ENCODE results near the gene CCNT1. TPM values are rescaled to one million over a fixed set of nuclear protein-coding genes. Genes with fewer than 3 reads are reported as not detected.

CCNT1 gene
- total RNA-seq, 2 experiments from 2014 or later = 82.2 to 85.1 TPM

- ChIA-PET POLR2A (interaction anchor here (1.1 kb wide), 1 partner anchor 15 kb away, joined by 5 read pairs; no protein-coding TSS in a partner anchor), CTCF (interaction anchor here (0.6 to 1.0 kb wide), 3 partner anchors 21 to 248 kb away, joined by 3 to 5 read pairs (median 3); no protein-coding TSS in a partner anchor)
- no peaks in the 10 kb centered on the region for H3K27me3 Mint-ChIP-seq
- peaks cover 63% of the 10 kb centered on the region for H3K36me3 Mint-ChIP-seq (ENCODE audit: low read depth)
- ATAC-seq (no peak), DNase-seq (no peak)
- H3K4me3 Mint-ChIP-seq = no peak overlapping the region
- intact Hi-C loops (cut with DNase I, micrococcal nuclease) = no loop called here
- peaks cover 11% of the 10 kb centered on the region for H3K4me1 Mint-ChIP-seq
- no peaks in the 10 kb centered on the region for H3K9me3 Mint-ChIP-seq (ENCODE audit: low read depth)
- H3K27ac Mint-ChIP-seq = no peak overlapping the region
Observed at GRCh38 chr12:48693572-48693971, 22.9 kb downstream of the CCNT1 start.

- POLR2A ChIA-PET = interaction anchor here (1.6 kb wide), 1 partner anchor 10 kb away, joined by 4 read pairs; the partner anchor contains the start of gene KANSL2
- no peak overlapping the region for H3K27ac Mint-ChIP-seq
Observed at GRCh38 chr12:48691826-48692487, 24.6 kb downstream of the CCNT1 start.

GRCh38 chr12:48690990-48691389 is 25.5 kb downstream of the CCNT1 start:
- DNase-seq (no peak), ATAC-seq (no peak)
- intact Hi-C loops (cut with DNase I, micrococcal nuclease) = no loop called here
- Mint-ChIP-seq H3K4me1 (peaks cover 20% of the 10 kb centered on the region), H3K36me3 (ENCODE audit: low read depth) (peaks cover 56% of the 10 kb centered on the region), H3K27ac (peak overlapping the region; percentile 2), H3K9me3 (ENCODE audit: low read depth) (no peaks in the 10 kb centered on the region), H3K27me3 (no peaks in the 10 kb centered on the region), H3K4me3 (no peak overlapping the region)
- ChIA-PET POLR2A (interaction anchor here (1.6 kb wide), 1 partner anchor 9 kb away, joined by 4 read pairs; the partner anchor contains the start of gene KANSL2), CTCF (interaction anchor here (0.8 to 1.5 kb wide), 3 partner anchors 8 to 124 kb away, joined by 3 to 4 read pairs (median 3); no protein-coding TSS in a partner anchor)

More at GRCh38 chr12:48691826-48692487, 24.6 kb downstream of the CCNT1 start:
- Mint-ChIP-seq H3K36me3 (ENCODE audit: low read depth) (peaks cover 63% of the 10 kb centered on the region), H3K27me3 (no peaks in the 10 kb centered on the region), H3K4me3 (no peak overlapping the region), H3K9me3 (ENCODE audit: low read depth) (no peaks in the 10 kb centered on the region), H3K4me1 (peaks cover 20% of the 10 kb centered on the region)
- ATAC-seq = no peak
- intact Hi-C loops (cut with DNase I, micrococcal nuclease) = no loop called here
- no peak for DNase-seq
- CTCF ChIA-PET = interaction anchor here (0.8 to 1.1 kb wide), 2 partner anchors 9 to 12 kb away, joined by 3 to 4 read pairs; no protein-coding TSS in a partner anchor

- Mint-ChIP-seq H3K9me3 (ENCODE audit: low read depth) (no peaks in the 10 kb centered on the region), H3K27me3 (no peaks in the 10 kb centered on the region), H3K36me3 (ENCODE audit: low read depth) (peaks cover 50% of the 10 kb centered on the region), H3K27ac (peak overlapping the region; percentile 7), H3K4me3 (no peak overlapping the region), H3K4me1 (peaks cover 20% of the 10 kb centered on the region)
- DNase-seq = no peak
- no peak for ATAC-seq
- intact Hi-C loops (cut with DNase I, micrococcal nuclease) = no loop called here
- ChIA-PET POLR2A (interaction anchor here (1.6 kb wide), 1 partner anchor 8 kb away, joined by 4 read pairs; the partner anchor contains the start of gene KANSL2), CTCF (interaction anchor here (1.5 kb wide), 1 partner anchor 124 kb away, joined by 3 read pairs; no protein-coding TSS in a partner anchor)
Observed at GRCh38 chr12:48690436-48690835, 26.1 kb downstream of the CCNT1 start.

- H3K4me3 Mint-ChIP-seq = no peak overlapping the region
- intact Hi-C loops (cut with DNase I, micrococcal nuclease) = loop anchor here in 1 of 2 experiments (10.0 kb wide), 1 partner anchor 884 kb away; no protein-coding TSS in a partner anchor
Observed at GRCh38 chr12:48688836-48689235, 27.7 kb downstream of the CCNT1 start.

GRCh38 chr12:48687592-48687991 is 28.9 kb downstream of the CCNT1 start:
- ATAC-seq (peak; percentile 83), DNase-seq (no peak)
- H3K36me3 Mint-ChIP-seq (ENCODE audit: low read depth) = peaks cover 28% of the 10 kb centered on the region
- peaks cover 24% of the 10 kb centered on the region for H3K4me1 Mint-ChIP-seq
- intact Hi-C loops (cut with DNase I, micrococcal nuclease) = loop anchor here in 1 of 2 experiments (10.0 kb wide), 1 partner anchor 883 kb away; no protein-coding TSS in a partner anchor
- H3K27ac Mint-ChIP-seq = peak overlapping the region; percentile 28
- H3K27me3 Mint-ChIP-seq = no peaks in the 10 kb centered on the region
- CTCF ChIA-PET = interaction anchor here (0.5 to 0.7 kb wide), 2 partner anchors 35 to 46 kb away, joined by 3 to 4 read pairs; no protein-coding TSS in a partner anchor
- no peak overlapping the region for H3K4me3 Mint-ChIP-seq
- H3K9me3 Mint-ChIP-seq (ENCODE audit: low read depth) = no peaks in the 10 kb centered on the region
- POLR2A ChIA-PET = no interaction called here

More at GRCh38 chr12:48688836-48689235, 27.7 kb downstream of the CCNT1 start:
- ChIA-PET CTCF (no interaction called here), POLR2A (no interaction called here)
- ATAC-seq (no peak), DNase-seq (no peak)
- Mint-ChIP-seq H3K27ac (peak overlapping the region; percentile 37), H3K27me3 (no peaks in the 10 kb centered on the region), H3K9me3 (ENCODE audit: low read depth) (no peaks in the 10 kb centered on the region), H3K4me1 (peaks cover 20% of the 10 kb centered on the region), H3K36me3 (ENCODE audit: low read depth) (peaks cover 40% of the 10 kb centered on the region)

GRCh38 chr12:48686615-48687334 is 29.7 kb downstream of the CCNT1 start:
- ChIA-PET CTCF (interaction anchor here (0.7 kb wide), 1 partner anchor 36 kb away, joined by 4 read pairs; no protein-coding TSS in a partner anchor), POLR2A (interaction anchor here (0.5 kb wide), 1 partner anchor 9 kb away, joined by 3 read pairs; no protein-coding TSS in a partner anchor)
- Mint-ChIP-seq H3K9me3 (ENCODE audit: low read depth) (no peaks in the 10 kb centered on the region), H3K27me3 (no peaks in the 10 kb centered on the region), H3K4me1 (peaks cover 24% of the 10 kb centered on the region), H3K36me3 (ENCODE audit: low read depth) (peaks cover 22% of the 10 kb centered on the region), H3K27ac (no peak overlapping the region), H3K4me3 (no peak overlapping the region)
- DNase-seq (no peak), ATAC-seq (no peak)
- intact Hi-C loops (cut with DNase I, micrococcal nuclease) = loop anchor here in 1 of 2 experiments (10.0 kb wide), 1 partner anchor 882 kb away; no protein-coding TSS in a partner anchor

GRCh38 chr12:48686037-48686595 is 30.4 kb downstream of the CCNT1 start:
- Mint-ChIP-seq H3K27ac (no peak overlapping the region), H3K36me3 (ENCODE audit: low read depth) (peaks cover 24% of the 10 kb centered on the region), H3K4me3 (no peak overlapping the region), H3K27me3 (no peaks in the 10 kb centered on the region), H3K4me1 (peaks cover 22% of the 10 kb centered on the region), H3K9me3 (ENCODE audit: low read depth) (no peaks in the 10 kb centered on the region)
- POLR2A ChIA-PET = interaction anchor here (0.5 kb wide), 1 partner anchor 8 kb away, joined by 3 read pairs; no protein-coding TSS in a partner anchor
- no peak for ATAC-seq
- no peak for DNase-seq
- intact Hi-C loops (cut with DNase I, micrococcal nuclease) = loop anchor here in 1 of 2 experiments (10.0 kb wide), 1 partner anchor 881 kb away; no protein-coding TSS in a partner anchor
- CTCF ChIA-PET = interaction anchor here (0.5 kb wide), 1 partner anchor 296 kb away, joined by 3 read pairs; no protein-coding TSS in a partner anchor

GRCh38 chr12:48683534-48683933 is 33.0 kb downstream of the CCNT1 start:
- peaks cover 34% of the 10 kb centered on the region for H3K36me3 Mint-ChIP-seq (ENCODE audit: low read depth)
- no peaks in the 10 kb centered on the region for H3K9me3 Mint-ChIP-seq (ENCODE audit: low read depth)
- H3K4me1 Mint-ChIP-seq = peaks cover 34% of the 10 kb centered on the region
- H3K27ac Mint-ChIP-seq = no peak overlapping the region
- peak overlapping the region; percentile 87 for H3K4me3 Mint-ChIP-seq
- no peak for DNase-seq
- no peak for ATAC-seq
- POLR2A ChIA-PET = no interaction called here
- no peaks in the 10 kb centered on the region for H3K27me3 Mint-ChIP-seq
- CTCF ChIA-PET = interaction anchor here (1.1 kb wide), 1 partner anchor 8 kb away, joined by 3 read pairs; no protein-coding TSS in a partner anchor
- intact Hi-C loops (cut with DNase I, micrococcal nuclease) = loop anchor here in 1 of 2 experiments (2.0 to 10.0 kb wide), 4 partner anchors 114 to 879 kb away; partner anchors contain the start of gene WNT1

- H3K4me1 Mint-ChIP-seq = peaks cover 36% of the 10 kb centered on the region
- ChIA-PET POLR2A (interaction anchor here (0.6 to 1.5 kb wide), 5 partner anchors 8 to 31 kb away, joined by 3 to 8 read pairs (median 3); no protein-coding TSS in a partner anchor), CTCF (interaction anchor here (1.0 to 1.5 kb wide), 3 partner anchors 9 to 112 kb away, joined by 3 to 5 read pairs (median 3); no protein-coding TSS in a partner anchor)
- no peak overlapping the region for H3K27ac Mint-ChIP-seq
- intact Hi-C loops (cut with DNase I, micrococcal nuclease) = loop anchor here (1.0 to 10.0 kb wide), 9 partner anchors 33 to 977 kb away; partner anchors contain the start of genes CCNT1 (in 2 of the 2), CACNB3 (in 1 of the 2), RND1 (in 1 of the 2) and RPAP3 (in 1 of the 2)
- DNase-seq (no peak), ATAC-seq (no peak)
- peak overlapping the region; percentile 87 for H3K4me3 Mint-ChIP-seq
- peaks cover 34% of the 10 kb centered on the region for H3K36me3 Mint-ChIP-seq (ENCODE audit: low read depth)
- no peaks in the 10 kb centered on the region for H3K27me3 Mint-ChIP-seq
- H3K9me3 Mint-ChIP-seq (ENCODE audit: low read depth) = no peaks in the 10 kb centered on the region
Observed at GRCh38 chr12:48682927-48683326, 33.6 kb downstream of the CCNT1 start.

Measured in activated CD4-positive, alpha-beta T cell treated with anti-CD3 and anti-CD28 coated beads for 36 hours (primary cell).